Measurements from ENCODE around the gene PCSK5. TPM values are rescaled to one million over a fixed set of nuclear protein-coding genes. Genes with fewer than 3 reads are reported as not detected.
"Not testable (repeated sequence)": the region's sequence is repeated elsewhere in the genome, so short reads cannot be mapped to it uniquely, and the experiment has no call there.

PCSK5 gene
- total and polyA plus RNA-seq, 5 experiments from 2014 or later, result 6.5 to 22.8 (median 14.7) TPM

- POLR2A ChIA-PET, result no interaction called here
- Mint-ChIP-seq H3K27me3 (no peaks in the 10 kb centered on the region), H3K36me3 (peaks cover 6 to 46% (median 45%) of the 10 kb centered on the region in 3 donors), H3K4me1 (peaks cover 0 to 14% (median 9%) of the 10 kb centered on the region in 4 donors), H3K27ac (peak overlapping the region in 1 of 10 donors; percentile 10), H3K4me3 (no peak overlapping the region), H3K9me3 (peaks cover 0 to 4% (median 0%) of the 10 kb centered on the region in 9 donors)
- DNase-seq (no peak), ATAC-seq (no peak)
Observed at GRCh38 chr9:76067696-76068095, 177.2 kb downstream of the PCSK5 start.

- ATAC-seq (no peak), DNase-seq (no peak)
- Mint-ChIP-seq H3K27ac (no peak overlapping the region), H3K36me3 (peaks cover 43 to 71% (median 67%) of the 10 kb centered on the region in 3 donors), H3K4me3 (no peak overlapping the region), H3K27me3 (no peaks in the 10 kb centered on the region), H3K4me1 (peaks cover 3 to 20% (median 12%) of the 10 kb centered on the region in 4 donors), H3K9me3 (peaks cover 0 to 18% (median 3%) of the 10 kb centered on the region in 9 donors)
- POLR2A ChIA-PET, result no interaction called here
Observed at GRCh38 chr9:76077537-76077936, 187.1 kb downstream of the PCSK5 start.

DNA sequence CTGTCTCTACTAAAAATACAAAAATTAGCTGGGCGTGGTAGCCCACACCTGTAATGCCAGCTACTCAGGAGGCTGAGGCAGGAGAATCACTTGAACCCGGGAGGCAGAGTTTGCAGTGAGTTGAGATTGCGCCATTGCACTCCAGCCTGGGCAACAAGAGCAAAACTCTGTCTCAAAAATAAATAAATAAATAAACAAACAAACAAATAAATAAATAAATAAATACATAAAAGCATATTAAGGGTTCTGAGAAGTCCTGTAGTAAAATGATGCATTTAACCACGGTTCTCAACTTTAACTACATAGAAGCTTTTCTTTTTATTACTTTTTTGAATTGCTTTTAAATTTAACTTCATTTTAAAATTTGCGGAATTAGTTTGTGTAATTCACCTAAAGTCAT, 190.8 kb downstream of the PCSK5 start:
- ATAC-seq, DNase-seq, H3K4me3 Mint-ChIP-seq, H3K27ac Mint-ChIP-seq, POLR2A ChIA-PET, H3K27me3 Mint-ChIP-seq: not testable (repeated sequence)
- Mint-ChIP-seq H3K36me3 (peaks cover 30 to 67% (median 55%) of the 10 kb centered on the region in 3 donors), H3K9me3 (peaks cover 0 to 18% (median 3%) of the 10 kb centered on the region in 9 donors), H3K4me1 (peaks cover 0 to 11% (median 6%) of the 10 kb centered on the region in 4 donors)

DNA sequence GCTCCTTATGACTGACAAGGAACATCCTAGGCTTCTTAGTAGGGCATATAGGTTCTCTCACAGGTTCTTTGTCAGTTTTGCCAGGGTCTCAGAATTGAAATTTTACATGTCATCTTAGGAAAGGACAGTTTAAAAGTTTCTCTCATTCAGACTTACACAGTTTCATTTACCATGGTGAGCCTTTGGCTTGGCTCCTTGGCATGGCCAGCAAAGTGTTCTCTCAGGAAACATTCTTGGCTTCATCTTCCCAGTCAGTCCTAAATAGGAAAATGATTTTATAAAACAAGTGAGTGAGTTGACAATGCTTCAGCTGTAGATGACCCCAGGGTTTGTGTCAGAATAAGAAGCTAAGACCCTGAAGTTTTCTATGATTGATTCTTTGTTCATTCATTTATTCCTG, 191.6 kb downstream of the PCSK5 start:
- no peak for DNase-seq
- H3K36me3 Mint-ChIP-seq, result peaks cover 27 to 63% (median 52%) of the 10 kb centered on the region in 3 donors
- H3K4me1 Mint-ChIP-seq, result peaks cover 0 to 11% (median 7%) of the 10 kb centered on the region in 4 donors
- POLR2A ChIA-PET, result no interaction called here
- H3K9me3 Mint-ChIP-seq, result peaks cover 0 to 16% (median 3%) of the 10 kb centered on the region in 9 donors
- no peak overlapping the region for H3K4me3 Mint-ChIP-seq
- no peak for ATAC-seq
- H3K27me3 Mint-ChIP-seq, result no peaks in the 10 kb centered on the region
- H3K27ac Mint-ChIP-seq, result no peak overlapping the region

DNA sequence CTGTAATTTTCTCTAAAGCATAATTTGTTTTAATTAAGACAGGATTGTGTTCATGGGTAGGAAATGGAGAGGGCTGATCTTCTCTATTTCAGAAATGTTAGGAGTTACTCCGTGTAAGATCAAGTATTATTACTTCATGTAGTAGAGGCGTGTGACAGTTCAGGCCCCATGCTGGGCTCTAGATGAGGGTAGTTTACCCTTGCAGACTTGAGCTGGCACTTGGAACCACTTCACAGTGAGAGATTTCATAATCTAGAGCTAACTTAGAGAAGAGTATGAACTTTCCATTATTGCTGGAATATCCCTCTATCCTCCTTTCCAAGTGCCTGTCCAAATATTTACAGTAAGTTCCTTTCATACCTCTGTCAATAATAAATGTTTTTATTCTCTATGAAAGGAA, 195.1 kb downstream of the PCSK5 start:
- POLR2A ChIA-PET, result no interaction called here
- Mint-ChIP-seq H3K9me3 (no peaks in the 10 kb centered on the region), H3K27ac (peak overlapping the region in 1 of 10 donors; percentile 46), H3K4me1 (peaks cover 0 to 16% (median 9%) of the 10 kb centered on the region in 4 donors), H3K36me3 (peaks cover 9 to 56% (median 21%) of the 10 kb centered on the region in 3 donors), H3K27me3 (no peaks in the 10 kb centered on the region), H3K4me3 (no peak overlapping the region)
- DNase-seq (no peak), ATAC-seq (no peak)

DNA sequence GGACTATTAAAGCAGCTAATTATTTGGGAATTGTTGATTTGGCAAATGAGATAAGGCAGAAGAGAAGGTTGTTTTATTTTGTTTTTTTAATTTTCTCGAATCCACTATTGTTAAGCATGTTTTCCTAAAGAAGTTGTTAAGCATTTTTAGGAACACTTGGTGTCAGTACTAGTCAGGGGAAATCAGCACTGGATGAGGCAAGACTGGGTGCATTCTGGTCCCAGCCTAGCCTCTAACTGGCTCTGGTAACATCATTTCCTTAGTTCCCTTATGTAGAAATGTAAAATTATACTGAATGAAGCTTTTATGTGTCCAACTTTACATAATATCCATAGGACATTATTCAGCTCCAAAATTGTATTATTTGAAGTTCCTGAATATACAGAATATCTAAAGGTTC, 196.1 kb downstream of the PCSK5 start:
- peaks cover 8 to 57% (median 21%) of the 10 kb centered on the region in 3 donors for H3K36me3 Mint-ChIP-seq

DNA sequence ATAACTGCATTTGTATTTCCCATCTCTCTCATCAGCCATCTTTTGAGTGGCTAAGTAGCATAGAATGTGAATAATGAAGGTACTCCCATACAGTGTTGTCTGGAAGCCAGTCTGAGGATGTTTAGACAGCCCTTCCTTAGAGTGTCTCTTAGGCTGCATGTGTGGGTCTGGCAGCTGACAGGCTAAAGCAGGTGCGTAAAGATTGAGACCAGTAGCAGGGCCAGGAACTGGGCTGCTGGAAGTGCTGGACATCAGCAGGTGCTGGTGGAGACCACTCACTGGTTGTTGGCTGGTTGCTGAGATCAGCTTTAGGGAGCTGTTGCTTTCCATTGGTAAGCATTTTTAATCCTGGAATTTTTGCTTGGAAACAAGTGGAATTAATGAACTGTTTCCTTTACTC, 197.5 kb downstream of the PCSK5 start:
- DNase-seq, result no peak
- H3K9me3 Mint-ChIP-seq, result no peaks in the 10 kb centered on the region
- H3K27me3 Mint-ChIP-seq, result no peaks in the 10 kb centered on the region
- peaks cover 0 to 13% (median 7%) of the 10 kb centered on the region in 4 donors for H3K4me1 Mint-ChIP-seq
- peak overlapping the region in 2 of 10 donors; percentile 21 to 37 for H3K27ac Mint-ChIP-seq
- H3K36me3 Mint-ChIP-seq, result peaks cover 5 to 55% (median 9%) of the 10 kb centered on the region in 3 donors
- POLR2A ChIA-PET, result no interaction called here
- ATAC-seq, result no peak
- H3K4me3 Mint-ChIP-seq, result no peak overlapping the region

More for the DNA sequence above, 196.1 kb downstream of the PCSK5 start:
- Mint-ChIP-seq H3K27ac (no peak overlapping the region), H3K4me1 (peaks cover 0 to 17% (median 10%) of the 10 kb centered on the region in 4 donors), H3K9me3 (no peaks in the 10 kb centered on the region), H3K4me3 (no peak overlapping the region), H3K27me3 (no peaks in the 10 kb centered on the region)
- DNase-seq, result no peak
- no peak for ATAC-seq
- POLR2A ChIA-PET, result no interaction called here

DNA sequence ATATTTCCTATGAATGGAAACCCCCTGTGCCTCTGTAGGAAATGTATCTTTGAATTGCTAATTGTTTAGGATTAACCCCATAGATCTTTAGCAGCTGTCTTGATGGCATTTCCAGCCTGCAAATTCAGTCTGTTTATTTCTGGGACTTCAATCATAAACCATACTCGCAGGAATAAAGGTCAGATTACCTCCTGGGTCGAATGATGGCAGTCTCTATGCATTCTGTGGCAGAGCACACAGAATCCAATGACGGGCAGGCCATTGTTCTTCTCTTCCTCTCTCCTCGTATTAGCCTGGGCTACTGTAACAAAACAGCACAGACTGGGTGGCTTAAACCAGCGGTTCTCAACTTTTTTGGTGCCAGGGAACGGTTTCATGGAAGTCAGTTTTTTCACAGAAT, 199.9 kb downstream of the PCSK5 start:
- H3K4me3 Mint-ChIP-seq, result no peak overlapping the region
- H3K36me3 Mint-ChIP-seq, result peaks cover 0 to 59% (median 11%) of the 10 kb centered on the region in 3 donors
- no peaks in the 10 kb centered on the region for H3K9me3 Mint-ChIP-seq
- DNase-seq (no peak), ATAC-seq (no peak)
- POLR2A ChIA-PET, result interaction anchor here (1.0 kb wide), 1 partner anchor 200 kb away, joined by 4 read pairs; the partner anchor contains the start of gene PCSK5
- peaks cover 0 to 13% (median 6%) of the 10 kb centered on the region in 4 donors for H3K4me1 Mint-ChIP-seq
- peak overlapping the region in 3 of 10 donors; percentile 2 to 37 (median 25) for H3K27ac Mint-ChIP-seq
- no peaks in the 10 kb centered on the region for H3K27me3 Mint-ChIP-seq

GRCh38 chr9:76090909-76091308, 200.4 kb downstream of the PCSK5 start:
- H3K36me3 Mint-ChIP-seq, result peaks cover 5 to 61% (median 13%) of the 10 kb centered on the region in 3 donors
- H3K27ac Mint-ChIP-seq, result peak overlapping the region in 3 of 10 donors; percentile 22 to 47 (median 37)
- no peaks in the 10 kb centered on the region for H3K9me3 Mint-ChIP-seq
- ATAC-seq (no peak), DNase-seq (no peak)
- H3K27me3 Mint-ChIP-seq, result no peaks in the 10 kb centered on the region
- H3K4me1 Mint-ChIP-seq, result peaks cover 0 to 13% (median 6%) of the 10 kb centered on the region in 4 donors
- POLR2A ChIA-PET, result interaction anchor here (1.0 kb wide), 1 partner anchor 200 kb away, joined by 4 read pairs; the partner anchor contains the start of gene PCSK5
- H3K4me3 Mint-ChIP-seq, result no peak overlapping the region

- Mint-ChIP-seq H3K4me3 (no peak overlapping the region), H3K36me3 (peaks cover 6 to 68% (median 20%) of the 10 kb centered on the region in 3 donors), H3K27ac (no peak overlapping the region), H3K4me1 (peaks cover 0 to 10% (median 4%) of the 10 kb centered on the region in 4 donors), H3K27me3 (no peaks in the 10 kb centered on the region), H3K9me3 (no peaks in the 10 kb centered on the region)
- ATAC-seq, result no peak
- POLR2A ChIA-PET, result no interaction called here
- DNase-seq, result no peak
Observed at GRCh38 chr9:76092572-76092971, 202.1 kb downstream of the PCSK5 start.

- DNase-seq (no peak), ATAC-seq (no peak)
- peak overlapping the region in 1 of 10 donors; percentile 34 for H3K27ac Mint-ChIP-seq
- POLR2A ChIA-PET, result no interaction called here
- peaks cover 8 to 24% (median 13%) of the 10 kb centered on the region in 4 donors for H3K4me1 Mint-ChIP-seq
- peaks cover 6 to 73% (median 35%) of the 10 kb centered on the region in 3 donors for H3K36me3 Mint-ChIP-seq
- H3K4me3 Mint-ChIP-seq, result no peak overlapping the region
- H3K27me3 Mint-ChIP-seq, result no peaks in the 10 kb centered on the region
- no peaks in the 10 kb centered on the region for H3K9me3 Mint-ChIP-seq
Observed at GRCh38 chr9:76095585-76095984, 205.1 kb downstream of the PCSK5 start.

DNA sequence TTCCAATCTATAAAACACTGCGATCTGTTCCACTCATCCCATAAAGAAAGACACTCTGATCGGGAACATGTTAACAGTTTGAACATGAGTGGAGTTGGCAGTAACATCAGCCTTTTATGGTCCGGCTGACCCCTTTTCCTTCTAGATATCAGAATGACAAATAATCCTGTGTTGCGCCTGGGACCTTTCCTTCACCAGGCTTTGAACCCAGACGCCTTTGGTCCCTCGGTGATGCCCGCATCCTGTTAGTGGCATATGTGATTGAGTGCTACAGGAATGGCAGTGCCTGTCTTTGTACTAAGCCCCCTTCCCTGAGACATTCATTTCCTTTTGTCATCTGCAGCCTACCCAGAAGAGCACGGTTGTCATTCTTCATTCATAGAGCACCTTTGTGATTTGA, 209.0 kb downstream of the PCSK5 start:
- ATAC-seq, result no peak
- Mint-ChIP-seq H3K27me3 (no peaks in the 10 kb centered on the region), H3K27ac (peak overlapping the region in 4 of 10 donors; percentile 1 to 71 (median 49)), H3K4me1 (peaks cover 16 to 33% (median 19%) of the 10 kb centered on the region in 4 donors), H3K4me3 (no peak overlapping the region), H3K9me3 (no peaks in the 10 kb centered on the region), H3K36me3 (peaks cover 14 to 87% (median 57%) of the 10 kb centered on the region in 3 donors)
- no peak for DNase-seq
- POLR2A ChIA-PET, result no interaction called here

DNA sequence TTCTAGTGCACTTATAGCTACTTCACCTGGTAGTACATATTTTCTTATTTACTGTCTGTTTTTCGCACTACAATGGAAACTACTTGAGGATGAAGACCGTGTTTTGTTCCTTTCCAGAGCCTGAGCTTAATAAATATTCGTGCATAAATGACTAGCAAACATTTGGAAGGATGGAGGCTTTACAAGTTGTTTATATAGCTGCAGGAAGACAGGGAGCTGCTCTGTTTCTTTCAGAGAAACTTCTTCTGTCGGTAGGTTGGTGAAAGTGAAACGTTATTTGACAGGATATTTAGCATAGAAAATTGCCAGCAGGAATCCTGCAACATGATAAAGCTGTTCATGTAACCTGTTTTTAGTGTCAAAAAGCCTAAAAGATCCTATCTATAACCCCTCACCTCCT, 210.6 kb downstream of the PCSK5 start:
- no peak for DNase-seq
- Mint-ChIP-seq H3K27me3 (no peaks in the 10 kb centered on the region), H3K4me1 (peaks cover 16 to 33% (median 19%) of the 10 kb centered on the region in 4 donors), H3K9me3 (no peaks in the 10 kb centered on the region), H3K36me3 (peaks cover 9 to 89% (median 53%) of the 10 kb centered on the region in 3 donors), H3K4me3 (peak overlapping the region in 1 of 10 donors; percentile 26), H3K27ac (peak overlapping the region in 2 of 10 donors; percentile 23 to 27)
- ATAC-seq, result no peak
- POLR2A ChIA-PET, result no interaction called here

Data from naive thymus-derived CD8-positive, alpha-beta T cell (primary cell).